ENCODE data around the gene MAP2K6. TPM values are rescaled to one million over a fixed set of nuclear protein-coding genes. Genes with fewer than 3 reads are reported as not detected.

Gene MAP2K6
- total RNA-seq, 8 experiments from 2014 or later, result 6.1 to 22.5 (median 15.1) TPM

GRCh38 chr17:69492410-69493071, 78.0 kb downstream of the MAP2K6 start:
- in situ Hi-C loops (cut with MboI; ENCODE audit: low pct_unique_long_range_greater_than_20kb in 2 of 9, low sequenced_read_pairs in 9 of 9, unreplicated experiment in 9 of 9), result no loop called here
- H3K4me1 ChIP-seq (replicated peaks in 1 of 2), result peaks cover 0 to 7% of the 10 kb centered on the region in 2 donors
- H3K27ac ChIP-seq, result no peak overlapping the region
- no peak overlapping the region for H3K4me3 ChIP-seq
- ATAC-seq (replicated peaks in 6 of 8), result peak in 7 of 8 experiments; percentile 39 to 100 (median 68)
- WGBS, 10 experiments, result 0 to 100% (median 76%) methylated on average over 1 to 3 of the region's 3 CpGs; no CpG with 5 or more reads in 3 of the 10 experiments

GRCh38 chr17:69495787-69496186, 81.3 kb downstream of the MAP2K6 start:
- WGBS, 10 experiments, result 78 to 100% (median 90%) methylated on average over 1 to 5 of the region's 5 CpGs; no CpG with 5 or more reads in 1 of the 10 experiments
- Histone ChIP-seq H3K4me1 (replicated peaks in 1 of 2) (peaks cover 4 to 12% of the 10 kb centered on the region in 2 donors), H3K4me3 (no peak overlapping the region), H3K27ac (no peak overlapping the region)
- ATAC-seq (replicated peaks in 6 of 8), result peak in 3 of 8 experiments; percentile 40 to 64 (median 43)
- in situ Hi-C loops (cut with MboI; ENCODE audit: low pct_unique_long_range_greater_than_20kb in 2 of 9, low sequenced_read_pairs in 9 of 9, unreplicated experiment in 9 of 9), result no loop called here

GRCh38 chr17:69497161-69497560, 82.7 kb downstream of the MAP2K6 start:
- H3K4me1 ChIP-seq (replicated peaks in 1 of 2), result peaks cover 12 to 24% of the 10 kb centered on the region in 2 donors
- in situ Hi-C loops (cut with MboI; ENCODE audit: low pct_unique_long_range_greater_than_20kb in 2 of 9, low sequenced_read_pairs in 9 of 9, unreplicated experiment in 9 of 9), result no loop called here
- no peak overlapping the region for H3K27ac ChIP-seq
- 83 to 100% (median 100%) methylated on average over 1 of the region's 1 CpG; no CpG with 5 or more reads in 4 of the 10 experiments for WGBS, 10 experiments
- no peak for ATAC-seq (replicated peaks in 6 of 8)
- no peak overlapping the region for H3K4me3 ChIP-seq

GRCh38 chr17:69499318-69499717, 84.8 kb downstream of the MAP2K6 start:
- in situ Hi-C loops (cut with MboI; ENCODE audit: low pct_unique_long_range_greater_than_20kb in 2 of 9, low sequenced_read_pairs in 9 of 9, unreplicated experiment in 9 of 9), result no loop called here
- H3K4me1 ChIP-seq (replicated peaks in 1 of 2), result peaks cover 22 to 27% of the 10 kb centered on the region in 2 donors
- 39 to 100% (median 87%) methylated on average over 1 to 3 of the region's 3 CpGs for WGBS, 10 experiments
- no peak overlapping the region for H3K27ac ChIP-seq
- no peak overlapping the region for H3K4me3 ChIP-seq
- ATAC-seq (replicated peaks in 6 of 8), result no peak

- WGBS, 10 experiments, result 0 to 89% (median 50%) methylated on average over 2 to 9 of the region's 9 CpGs; no CpG with 5 or more reads in 1 of the 10 experiments
- ATAC-seq (replicated peaks in 6 of 8), result peak; percentile 3 to 74 (median 10)
- Histone ChIP-seq H3K4me3 (no peak overlapping the region), H3K27ac (peak overlapping the region; percentile 58 to 76), H3K4me1 (replicated peaks in 1 of 2) (peaks cover 22 to 23% of the 10 kb centered on the region in 2 donors)
- in situ Hi-C loops (cut with MboI; ENCODE audit: low pct_unique_long_range_greater_than_20kb in 2 of 9, low sequenced_read_pairs in 9 of 9, unreplicated experiment in 9 of 9), result loop anchor here in 2 of 9 experiments (25.0 kb wide), 1 partner anchor 164 kb away; the partner anchor contains the start of gene ABCA5 (in 2 of the 2)
Measured at GRCh38 chr17:69500911-69501429, 86.5 kb downstream of the MAP2K6 start.

- H3K27ac ChIP-seq, result peak overlapping the region; percentile 58 to 76
- peak; percentile 76 to 92 (median 86) for ATAC-seq (replicated peaks in 6 of 8)
- peak overlapping the region; percentile 16 to 47 (median 22) for H3K4me3 ChIP-seq
- peaks cover 19 to 22% of the 10 kb centered on the region in 2 donors for H3K4me1 ChIP-seq (replicated peaks in 1 of 2)
- 0 to 36% (median 7%) methylated on average over 3 to 13 of the region's 14 CpGs for WGBS, 10 experiments
- in situ Hi-C loops (cut with MboI; ENCODE audit: low pct_unique_long_range_greater_than_20kb in 2 of 9, low sequenced_read_pairs in 9 of 9, unreplicated experiment in 9 of 9), result loop anchor here in 2 of 9 experiments (25.0 kb wide), 1 partner anchor 165 kb away; the partner anchor contains the start of gene ABCA5 (in 2 of the 2)
Measured at GRCh38 chr17:69501591-69502468, 87.3 kb downstream of the MAP2K6 start.

GRCh38 chr17:69503711-69504110, 89.2 kb downstream of the MAP2K6 start:
- peaks cover 19 to 22% of the 10 kb centered on the region in 2 donors for H3K4me1 ChIP-seq (replicated peaks in 1 of 2)
- in situ Hi-C loops (cut with MboI; ENCODE audit: low pct_unique_long_range_greater_than_20kb in 2 of 9, low sequenced_read_pairs in 9 of 9, unreplicated experiment in 9 of 9), result loop anchor here in 2 of 9 experiments (25.0 kb wide), 1 partner anchor 166 kb away; the partner anchor contains the start of gene ABCA5 (in 2 of the 2)
- no peak overlapping the region for H3K27ac ChIP-seq
- H3K4me3 ChIP-seq, result peak overlapping the region in 2 of 5 donors; percentile 38 to 47
- ATAC-seq (replicated peaks in 6 of 8), result no peak
- 53 to 100% (median 90%) methylated on average over 1 to 5 of the region's 5 CpGs; no CpG with 5 or more reads in 2 of the 10 experiments for WGBS, 10 experiments

GRCh38 chr17:69505740-69506139, 91.2 kb downstream of the MAP2K6 start:
- ATAC-seq (replicated peaks in 6 of 8), result no peak
- in situ Hi-C loops (cut with MboI; ENCODE audit: low pct_unique_long_range_greater_than_20kb in 2 of 9, low sequenced_read_pairs in 9 of 9, unreplicated experiment in 9 of 9), result loop anchor here in 2 of 9 experiments (25.0 kb wide), 1 partner anchor 168 kb away; the partner anchor contains the start of gene ABCA5 (in 2 of the 2)
- H3K4me1 ChIP-seq (replicated peaks in 1 of 2), result peaks cover 15 to 18% of the 10 kb centered on the region in 2 donors
- no peak overlapping the region for H3K4me3 ChIP-seq
- H3K27ac ChIP-seq, result no peak overlapping the region
- WGBS, 10 experiments, result 65 to 100% (median 96%) methylated on average over 1 to 3 of the region's 3 CpGs; no CpG with 5 or more reads in 1 of the 10 experiments

GRCh38 chr17:69506489-69506888, 92.0 kb downstream of the MAP2K6 start:
- Histone ChIP-seq H3K27ac (no peak overlapping the region), H3K4me3 (no peak overlapping the region), H3K4me1 (replicated peaks in 1 of 2) (peaks cover 8 to 11% of the 10 kb centered on the region in 2 donors)
- 100% methylated on average over 1 of the region's 1 CpG; no CpG with 5 or more reads in 1 of the 10 experiments for WGBS, 10 experiments
- in situ Hi-C loops (cut with MboI; ENCODE audit: low pct_unique_long_range_greater_than_20kb in 2 of 9, low sequenced_read_pairs in 9 of 9, unreplicated experiment in 9 of 9), result loop anchor here in 2 of 9 experiments (25.0 kb wide), 1 partner anchor 169 kb away; the partner anchor contains the start of gene ABCA5 (in 2 of the 2)
- ATAC-seq (replicated peaks in 6 of 8), result no peak

GRCh38 chr17:69508814-69509213, 94.3 kb downstream of the MAP2K6 start:
- Histone ChIP-seq H3K27ac (no peak overlapping the region), H3K4me1 (replicated peaks in 1 of 2) (peaks cover 0 to under 1% of the 10 kb centered on the region in 2 donors), H3K4me3 (no peak overlapping the region)
- whole genome bisulfite sequencing, 10 experiments, result 38 to 100% (median 100%) methylated on average over 1 of the region's 1 CpG; no CpG with 5 or more reads in 3 of the 10 experiments
- ATAC-seq (replicated peaks in 6 of 8), result no peak
- in situ Hi-C loops (cut with MboI; ENCODE audit: low pct_unique_long_range_greater_than_20kb in 2 of 9, low sequenced_read_pairs in 9 of 9, unreplicated experiment in 9 of 9), result loop anchor here in 2 of 9 experiments (25.0 kb wide), 1 partner anchor 172 kb away; the partner anchor contains the start of gene ABCA5 (in 2 of the 2)

GRCh38 chr17:69511250-69511649, 96.8 kb downstream of the MAP2K6 start:
- Histone ChIP-seq H3K27ac (no peak overlapping the region), H3K4me1 (replicated peaks in 1 of 2) (no peaks in the 10 kb centered on the region), H3K4me3 (no peak overlapping the region)
- whole genome bisulfite sequencing, 10 experiments, result 0 to 80% (median 19%) methylated on average over 2 to 7 of the region's 7 CpGs
- peak in 4 of 8 experiments; percentile 41 to 65 (median 58) for ATAC-seq (replicated peaks in 6 of 8)
- in situ Hi-C loops (cut with MboI; ENCODE audit: low pct_unique_long_range_greater_than_20kb in 2 of 9, low sequenced_read_pairs in 9 of 9, unreplicated experiment in 9 of 9), result loop anchor here in 2 of 9 experiments (25.0 kb wide), 1 partner anchor 174 kb away; the partner anchor contains the start of gene ABCA5 (in 2 of the 2)

GRCh38 chr17:69512946-69513345, 98.4 kb downstream of the MAP2K6 start:
- in situ Hi-C loops (cut with MboI; ENCODE audit: low pct_unique_long_range_greater_than_20kb in 2 of 9, low sequenced_read_pairs in 9 of 9, unreplicated experiment in 9 of 9), result loop anchor here in 2 of 9 experiments (25.0 kb wide), 1 partner anchor 176 kb away; the partner anchor contains the start of gene ABCA5 (in 2 of the 2)
- Histone ChIP-seq H3K4me1 (replicated peaks in 1 of 2) (no peaks in the 10 kb centered on the region), H3K4me3 (no peak overlapping the region), H3K27ac (no peak overlapping the region)
- WGBS, 10 experiments, result 77 to 100% (median 96%) methylated on average over 2 to 5 of the region's 5 CpGs
- peak in 1 of 8 experiments; percentile 40 for ATAC-seq (replicated peaks in 6 of 8)
